GM18858 (cell line): ENCODE results near the gene RNFT2.
A peak's percentile ranks its signal among the peaks of the same experiment; 100 is the strongest.
"Not testable (repeated sequence)": the region's sequence is repeated elsewhere in the genome, so short reads cannot be mapped to it uniquely, and the experiment has no call there.

Experiments
- ATAC-seq: cut with Tn5 transposase; IDR thresholded peaks from one replicate; pipeline ENCODE4 v1.9.1; 2021; ENCODE audit not compliant: unreplicated experiment

RNFT2 gene

DNA sequence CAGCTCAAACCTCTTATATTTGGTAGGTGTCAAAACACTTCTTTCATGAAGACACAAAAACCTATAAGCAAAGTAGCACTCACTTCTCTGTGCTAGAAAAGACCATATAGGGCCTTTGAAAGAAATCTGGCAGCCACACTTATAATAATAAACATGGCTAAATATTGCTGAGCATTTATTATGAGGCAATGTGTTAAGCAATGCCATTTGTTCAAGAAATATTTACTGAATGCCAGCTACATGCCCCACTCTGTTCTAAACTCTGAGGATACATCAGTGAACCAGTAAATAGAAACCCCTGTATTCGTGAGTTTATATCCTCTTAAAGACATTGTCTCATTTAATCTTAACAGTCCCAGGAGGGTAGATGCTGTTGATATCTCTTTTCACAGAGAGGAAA, 52.0 kb downstream of the RNFT2 start:
- no peak for ATAC-seq

- ATAC-seq = no peak
Measured at GRCh38 chr12:116792403-116792802, 54.3 kb downstream of the RNFT2 start.

DNA sequence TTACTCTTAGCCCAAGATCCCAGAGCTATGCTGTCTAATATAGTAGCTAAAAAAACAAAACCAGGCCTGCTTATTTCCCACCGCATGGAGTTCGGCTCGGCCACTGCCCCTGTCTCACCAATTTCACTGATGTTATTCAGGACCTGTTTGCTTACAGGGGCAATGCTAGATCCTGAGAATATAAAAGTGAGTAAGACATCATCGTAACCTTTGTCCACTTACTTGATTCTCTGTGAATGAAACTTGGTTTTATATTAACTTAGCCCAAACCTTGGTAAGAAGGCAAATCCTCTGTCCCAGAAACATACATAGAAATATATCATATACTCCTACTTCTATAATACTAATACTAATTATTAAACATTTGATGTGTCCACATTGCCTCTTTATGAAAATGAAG, 56.6 kb downstream of the RNFT2 start:
- no peak for ATAC-seq

GRCh38 chr12:116797885-116798284, 59.8 kb downstream of the RNFT2 start:
- ATAC-seq = no peak

DNA sequence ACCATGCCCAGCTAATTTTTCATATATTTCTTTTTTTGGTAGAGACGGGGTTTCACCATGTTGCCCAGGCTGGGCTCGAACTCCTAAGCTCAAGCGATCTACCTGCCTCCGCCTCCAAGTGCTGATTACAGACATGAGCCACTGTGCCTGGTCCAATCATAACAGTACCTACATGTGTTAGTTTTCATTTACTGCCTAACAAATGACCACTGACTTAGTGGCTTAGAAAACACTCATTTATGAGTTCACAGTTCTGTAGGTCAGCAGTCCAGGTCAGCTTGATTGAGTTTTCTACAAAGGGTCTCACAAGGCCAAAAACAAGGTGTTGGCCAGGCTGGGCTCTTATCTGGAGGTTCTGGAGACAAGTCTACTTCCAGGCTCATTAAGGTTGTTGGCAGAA, 60.6 kb downstream of the RNFT2 start:
- ATAC-seq = no peak

GRCh38 chr12:116799955-116800354, 61.8 kb downstream of the RNFT2 start:
- no peak for ATAC-seq

GRCh38 chr12:116800918-116801317, 62.8 kb downstream of the RNFT2 start:
- no peak for ATAC-seq

- ATAC-seq = no peak
Measured at GRCh38 chr12:116802018-116802417, 63.9 kb downstream of the RNFT2 start.

DNA sequence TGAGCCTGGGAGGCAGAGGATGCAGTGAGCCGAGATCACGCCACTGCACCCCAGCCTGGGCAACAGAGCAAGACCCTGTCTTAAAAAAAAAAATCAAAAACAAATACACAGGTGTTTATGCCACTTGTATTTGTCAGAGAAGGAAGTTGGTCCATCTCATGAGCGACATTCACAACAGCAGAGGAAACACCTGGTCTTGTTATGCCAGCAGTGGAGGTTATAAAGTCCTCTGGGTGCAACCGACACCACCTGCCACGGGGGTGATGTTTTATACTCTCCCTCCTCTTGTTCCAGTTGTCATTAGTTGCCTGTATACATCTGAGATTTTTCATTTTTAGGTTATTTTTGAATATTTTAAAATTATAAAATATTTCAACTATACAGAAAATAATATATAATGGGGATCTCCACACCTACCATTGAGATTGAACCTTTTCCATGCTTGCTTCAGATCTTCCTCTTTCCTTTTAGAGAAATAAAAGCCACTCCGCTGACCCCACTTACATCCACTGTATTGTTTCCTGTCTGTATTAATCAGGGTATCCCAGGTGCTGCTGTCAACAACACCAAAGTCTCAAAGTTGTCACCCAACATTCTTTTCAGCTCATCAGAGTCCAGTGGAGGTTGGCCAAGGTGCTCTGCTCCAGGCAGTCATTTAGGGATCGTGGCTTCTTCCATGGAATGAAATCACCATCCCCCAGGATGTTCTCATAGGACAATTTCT, 65.1 kb downstream of the RNFT2 start:
- ATAC-seq = no peak

- no peak for ATAC-seq
Measured at GRCh38 chr12:116804051-116804450, 65.9 kb downstream of the RNFT2 start.

DNA sequence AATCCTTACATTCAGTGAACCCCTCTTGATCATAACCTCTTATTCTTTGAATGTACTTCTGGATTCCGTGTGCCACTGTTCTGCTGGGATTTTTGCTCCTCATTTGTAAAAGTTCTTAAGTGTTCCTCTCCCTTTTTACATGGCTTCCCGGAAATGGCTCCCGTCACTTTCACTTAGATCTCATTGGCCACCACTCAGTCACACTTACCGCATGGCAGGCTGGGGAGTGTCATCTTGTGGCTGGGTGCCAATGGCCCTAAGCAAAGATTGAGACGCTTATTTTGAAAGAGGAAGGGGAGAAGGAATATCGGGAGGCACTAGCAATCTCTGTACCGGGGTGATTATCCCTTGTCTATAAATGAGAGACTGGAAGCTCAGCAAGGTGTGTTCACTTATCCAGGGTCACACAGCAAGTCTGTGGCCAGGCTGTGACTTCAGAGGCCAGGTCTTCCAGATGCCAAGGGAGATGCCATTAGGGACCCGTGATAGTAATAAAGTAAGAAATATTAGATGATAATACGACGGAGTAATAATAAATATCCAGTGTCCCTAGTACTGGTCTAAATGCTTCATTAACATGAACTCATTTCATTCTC, 68.8 kb downstream of the RNFT2 start:
- ATAC-seq = no peak

DNA sequence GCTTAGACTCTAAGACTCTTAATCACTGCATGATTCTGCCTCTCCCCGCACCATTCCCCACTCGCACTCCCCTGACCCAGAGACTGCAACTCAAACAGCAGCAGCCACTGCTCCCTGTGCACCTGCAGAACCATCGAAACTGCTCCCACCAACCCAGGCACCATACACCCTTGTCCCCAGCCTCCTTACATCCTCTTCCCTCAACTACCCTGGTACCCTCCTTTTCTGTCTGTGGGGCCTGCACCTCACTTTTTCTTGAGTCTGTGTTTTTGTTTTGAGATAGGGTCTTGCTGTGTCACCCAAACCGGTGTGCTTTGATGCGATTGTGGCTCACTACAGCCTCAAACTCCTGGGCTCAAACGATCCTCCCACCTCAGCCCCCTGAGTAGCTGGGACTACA, 69.4 kb downstream of the RNFT2 start:
- ATAC-seq = no peak

- ATAC-seq = no peak
Measured at GRCh38 chr12:116808113-116809105, 70.3 kb downstream of the RNFT2 start.

DNA sequence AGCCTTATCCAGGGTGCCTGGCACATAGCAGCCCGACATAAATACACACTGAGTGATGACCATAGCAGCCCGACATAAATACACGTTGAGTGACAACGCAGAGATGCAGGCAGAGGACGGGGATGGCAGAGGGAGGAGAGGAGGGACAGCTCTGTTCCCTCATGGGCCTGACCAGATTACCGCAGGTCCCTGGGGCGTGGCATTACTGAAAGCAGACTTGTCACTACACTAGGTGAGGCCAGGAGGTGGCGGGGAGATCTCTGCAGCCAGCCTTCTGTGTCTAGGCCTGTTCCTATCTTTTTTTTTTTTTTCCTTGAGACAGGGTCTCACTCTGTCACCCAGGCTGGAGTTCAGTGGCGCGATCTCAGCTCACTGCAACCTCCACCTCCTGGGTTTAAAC, 74.1 kb downstream of the RNFT2 start:
- no peak for ATAC-seq

DNA sequence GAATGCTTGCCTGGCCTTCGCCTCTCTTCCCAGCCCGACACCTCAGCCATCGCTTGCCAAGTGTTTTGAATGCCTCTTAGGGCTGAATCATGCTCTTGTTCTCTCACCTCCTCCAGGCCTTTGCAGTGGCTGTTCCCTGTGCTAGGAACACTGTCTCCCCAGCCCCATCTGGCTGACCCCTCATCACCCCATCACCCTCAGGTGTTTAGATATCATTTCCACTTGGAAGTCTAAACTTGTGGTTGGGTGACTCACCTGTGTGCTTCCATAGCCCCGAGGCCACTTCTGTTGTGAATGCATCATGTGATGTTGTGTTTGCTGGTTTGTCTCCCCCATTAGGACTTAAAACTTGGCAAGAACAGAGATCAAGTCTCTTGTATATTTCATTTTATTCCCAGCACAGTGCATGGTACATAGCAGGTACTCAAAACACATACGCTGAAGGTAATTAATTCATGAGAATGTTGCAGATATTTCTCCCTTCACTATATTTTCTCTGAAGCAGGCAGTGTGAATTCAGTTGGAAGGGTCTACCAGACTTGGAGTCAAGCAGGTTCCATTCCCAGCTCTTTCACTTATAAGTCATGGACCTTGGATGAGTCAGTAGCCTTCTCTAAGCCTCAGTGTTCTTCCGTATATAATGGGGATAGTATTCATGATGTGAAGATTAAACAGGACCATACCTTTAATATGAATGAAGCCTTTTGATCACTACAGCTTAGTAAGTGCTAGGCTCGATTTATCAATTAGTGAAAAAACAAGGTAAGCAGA, 75.3 kb downstream of the RNFT2 start:
- no peak for ATAC-seq

DNA sequence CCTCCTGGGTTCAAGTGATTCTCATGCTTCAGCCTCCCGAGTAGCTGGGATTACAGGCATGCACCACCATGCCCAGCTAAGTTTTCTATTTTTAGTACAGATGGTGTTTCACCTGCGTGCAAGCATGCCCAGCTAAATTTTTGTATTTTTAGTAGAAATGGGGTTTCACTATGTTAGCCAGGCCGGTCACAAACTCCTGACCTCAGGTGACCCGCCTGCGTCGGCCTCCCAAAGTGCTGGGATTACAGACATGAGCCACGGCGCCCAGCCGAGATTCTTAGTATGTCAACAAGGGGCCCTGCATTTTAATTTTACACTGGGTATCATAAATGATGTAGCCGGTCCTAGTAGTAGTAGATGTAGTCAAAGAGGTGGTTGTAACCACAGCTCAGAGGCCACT, 76.7 kb downstream of the RNFT2 start:
- not testable (repeated sequence) for ATAC-seq

DNA sequence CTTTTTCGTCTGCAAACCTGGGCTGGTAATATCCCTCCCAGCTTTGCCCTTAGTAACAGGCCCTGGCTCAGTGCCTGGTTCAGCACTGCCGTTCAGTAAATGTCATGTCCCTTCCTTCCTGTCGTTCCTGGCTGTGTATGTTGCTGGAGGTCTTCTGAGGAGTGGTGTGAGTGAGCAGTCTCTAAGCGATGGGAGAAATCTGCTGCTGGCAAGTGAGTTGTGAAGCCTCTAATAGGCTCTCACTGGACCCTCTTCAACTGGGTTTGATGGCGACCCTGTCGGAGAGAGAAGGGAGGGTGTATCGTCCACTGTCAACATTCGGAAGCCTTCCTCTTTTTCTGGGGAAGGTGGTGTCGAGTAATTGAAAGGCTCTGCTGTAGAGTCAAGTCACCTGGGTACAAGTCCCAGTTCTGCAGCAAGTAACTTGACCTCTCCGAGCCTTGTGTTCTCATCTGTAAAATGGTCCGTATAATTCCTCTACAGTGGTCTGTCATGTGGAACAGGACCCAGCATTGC, 80.3 kb downstream of the RNFT2 start:
- no peak for ATAC-seq

GRCh38 chr12:116818948-116819832, 81.1 kb downstream of the RNFT2 start:
- peak; percentile 67 for ATAC-seq

- ATAC-seq = no peak
Measured at GRCh38 chr12:116820064-116820656, 82.0 kb downstream of the RNFT2 start.
